CD4-positive, CD25-positive, alpha-beta regulatory T cell (primary cell): ENCODE data around the gene SUCLG2. TPM values are rescaled to one million over a fixed set of nuclear protein-coding genes. Genes with fewer than 3 reads are reported as not detected.

ENCODE experiments used
- ATAC-seq, 2 donors: fragments of 150-1000 bp; cut with Tn5 transposase; one replicate each; pipeline ENCODE4 v1.10.0; 2021; ENCODE audit warnings: low read depth in 2 of 2, moderate number of reproducible peaks in 2 of 2, moderate library complexity in 1 of 2
- DNase-seq, 3 donors: peaks; one replicate each; pipeline versions ENCODE4 v3.0.0 to v3.0.0-alpha.2; 2012 to 2022; ENCODE audit warnings: mixed read lengths in 1 of 3
- H3K27ac ChIP-seq: one replicate; pipeline ENCODE4 v1.7.0; 2013; ENCODE audit warnings: mild to moderate bottlenecking, low read length; ENCODE audit not compliant: insufficient read depth, poor library complexity, severe bottlenecking
- H3K27me3 ChIP-seq: one replicate; pipeline ENCODE4 v1.7.0; 2013; ENCODE audit warnings: low read length; ENCODE audit not compliant: control insufficient read depth, insufficient read depth
- H3K36me3 ChIP-seq: one replicate; pipeline ENCODE4 v1.7.0; 2013; ENCODE audit warnings: mild to moderate bottlenecking, low read length, moderate library complexity; ENCODE audit not compliant: control insufficient read depth, insufficient read depth
- H3K4me1 ChIP-seq: 2 replicates; pipeline ENCODE4 v1.7.0; 2013; ENCODE audit warnings: mild to moderate bottlenecking, low read length; ENCODE audit not compliant: insufficient read depth, control insufficient read depth, poor library complexity, severe bottlenecking
- H3K4me3 ChIP-seq: one replicate; pipeline ENCODE4 v1.7.0; 2013; ENCODE audit warnings: low read depth, mild to moderate bottlenecking, low read length, moderate library complexity
- H3K9me3 ChIP-seq, 2 experiments: 1 replicate in 1 of 2; 2 replicates in 1 of 2; pipeline ENCODE4 v1.7.0; 2013; ENCODE audit warnings: low read length in 2 of 2, mild to moderate bottlenecking in 1 of 2, moderate library complexity in 1 of 2; ENCODE audit not compliant: control insufficient read depth in 2 of 2
- H3K27ac Mint-ChIP-seq, 3 donors: one replicate each; pipeline ENCODE4 v1.8.0; 2020 to 2022; ENCODE audit warnings: mild to moderate bottlenecking in 3 of 3, mixed read lengths in 3 of 3, moderate library complexity in 2 of 3
- H3K27me3 Mint-ChIP-seq: one replicate; pipeline ENCODE4 v1.8.0; 2022; ENCODE audit warnings: mild to moderate bottlenecking, mixed read lengths
- H3K36me3 Mint-ChIP-seq: one replicate; pipeline ENCODE4 v1.8.0; 2020; ENCODE audit warnings: mixed read lengths
- H3K4me1 Mint-ChIP-seq, 4 donors: one replicate each; pipeline ENCODE4 v1.8.0; 2020 to 2022; ENCODE audit warnings: mixed read lengths in 4 of 4, mild to moderate bottlenecking in 1 of 4
- H3K4me3 Mint-ChIP-seq, 4 donors: one replicate each; pipeline ENCODE4 v1.8.0; 2020 to 2022; ENCODE audit warnings: mild to moderate bottlenecking in 4 of 4, mixed read lengths in 4 of 4, moderate library complexity in 3 of 4
- H3K9me3 Mint-ChIP-seq, 7 donors: one replicate each; pipeline ENCODE4 v1.8.0; 2020 to 2022; ENCODE audit warnings: mixed read lengths in 7 of 7, mild to moderate bottlenecking in 3 of 7, moderate library complexity in 2 of 7
- polyA plus RNA-seq, 4 donors: library from polyadenylated mRNA; unstranded; fragments of 300-500 nt; fragmentation: Illumina TruSeq; gene quantifications; one replicate each; pipeline ENCODE4 v1.2.3, GENCODE V29; 2021
- total RNA-seq: library from RNA; stranded (reverse); gene quantifications from one replicate; pipeline ENCODE4 v1.2.3, GENCODE V29; 2022

Gene SUCLG2
- total and polyA plus RNA-seq, 5 donors from 2014 or later: 53.6 to 75.0 (median 67.6) TPM

GRCh38 chr3:67657192-67657591, 2.8 kb upstream of the SUCLG2 start:
- H3K27ac Mint-ChIP-seq: no peak overlapping the region
- Histone ChIP-seq H3K36me3 (no peaks in the 10 kb centered on the region), H3K4me3 (no peak overlapping the region), H3K27ac (no peak overlapping the region), H3K4me1 (peaks cover 32% of the 10 kb centered on the region), H3K9me3 (no peaks in the 10 kb centered on the region), H3K27me3 (no peaks in the 10 kb centered on the region)
- peak overlapping the region in 2 of 4 donors; percentile 7 to 89 for H3K4me3 Mint-ChIP-seq
- H3K27me3 Mint-ChIP-seq: peaks cover 6% of the 10 kb centered on the region
- no peaks in the 10 kb centered on the region for H3K9me3 Mint-ChIP-seq
- DNase-seq (no peak), ATAC-seq (no peak)
- H3K36me3 Mint-ChIP-seq: peaks cover 1% of the 10 kb centered on the region
- H3K4me1 Mint-ChIP-seq: peaks cover 24 to 63% (median 36%) of the 10 kb centered on the region in 4 donors

GRCh38 chr3:67656614-67657013, 2.2 kb upstream of the SUCLG2 start:
- H3K4me3 Mint-ChIP-seq: peak overlapping the region in 2 of 4 donors; percentile 89 to 96
- H3K27ac ChIP-seq: peak overlapping the region; percentile 83

GRCh38 chr3:67655364-67656121, 1.1 kb upstream of the SUCLG2 start:
- peaks cover under 1% of the 10 kb centered on the region for H3K36me3 ChIP-seq
- Mint-ChIP-seq H3K4me1 (peaks cover 32 to 69% (median 46%) of the 10 kb centered on the region in 4 donors), H3K9me3 (no peaks in the 10 kb centered on the region), H3K27me3 (peaks cover 6% of the 10 kb centered on the region), H3K4me3 (peak overlapping the region; percentile 89 to 96 (median 90)), H3K36me3 (peaks cover 5% of the 10 kb centered on the region), H3K27ac (peak overlapping the region; percentile 91 to 95 (median 93))
- ATAC-seq (peak; percentile 38 to 45), DNase-seq (peak; percentile 55 to 84 (median 76))
- peak overlapping the region; percentile 83 for H3K4me3 ChIP-seq
- H3K9me3 ChIP-seq: no peaks in the 10 kb centered on the region
- peak overlapping the region; percentile 83 for H3K27ac ChIP-seq
- H3K4me1 ChIP-seq: peaks cover 41% of the 10 kb centered on the region
- H3K27me3 ChIP-seq: no peaks in the 10 kb centered on the region

More at GRCh38 chr3:67656614-67657013, 2.2 kb upstream of the SUCLG2 start:
- Mint-ChIP-seq H3K27ac (peak overlapping the region in 2 of 3 donors; percentile 91 to 95), H3K27me3 (peaks cover 6% of the 10 kb centered on the region), H3K9me3 (no peaks in the 10 kb centered on the region), H3K36me3 (peaks cover 5% of the 10 kb centered on the region), H3K4me1 (peaks cover 29 to 64% (median 42%) of the 10 kb centered on the region in 4 donors)
- Histone ChIP-seq H3K36me3 (no peaks in the 10 kb centered on the region), H3K27me3 (no peaks in the 10 kb centered on the region), H3K9me3 (no peaks in the 10 kb centered on the region), H3K4me1 (peaks cover 37% of the 10 kb centered on the region), H3K4me3 (no peak overlapping the region)
- ATAC-seq (no peak), DNase-seq (no peak)

DNA sequence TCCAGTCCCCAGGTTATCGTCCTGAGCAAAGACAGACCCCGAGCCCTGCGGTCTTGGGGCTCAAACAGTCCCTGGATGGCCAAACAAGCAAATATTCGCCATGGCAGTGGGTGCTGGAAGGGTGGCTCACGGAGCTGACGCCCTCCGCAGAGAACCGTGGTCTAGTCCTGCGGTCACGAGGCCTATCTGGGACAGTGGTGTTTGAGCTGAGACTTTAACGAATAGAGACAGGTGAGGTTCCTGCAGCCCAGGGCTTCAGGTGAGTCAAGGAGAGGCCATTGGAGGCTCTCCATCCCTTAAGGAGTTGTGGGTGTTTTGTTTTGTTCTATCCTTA, 399 bp upstream of the SUCLG2 start:
- Mint-ChIP-seq H3K9me3 (no peaks in the 10 kb centered on the region), H3K4me1 (peaks cover 32 to 76% (median 51%) of the 10 kb centered on the region in 4 donors), H3K27me3 (peaks cover 6% of the 10 kb centered on the region), H3K4me3 (peak overlapping the region; percentile 89 to 96 (median 90)), H3K36me3 (peaks cover 5% of the 10 kb centered on the region), H3K27ac (peak overlapping the region; percentile 91 to 95 (median 93))
- peaks cover 46% of the 10 kb centered on the region for H3K4me1 ChIP-seq
- peaks cover 5% of the 10 kb centered on the region for H3K36me3 ChIP-seq
- H3K9me3 ChIP-seq: no peaks in the 10 kb centered on the region
- DNase-seq (peak in 2 of 3 donors; percentile 11 to 38), ATAC-seq (peak in 1 of 2 donors; percentile 2)
- peak overlapping the region; percentile 83 for H3K27ac ChIP-seq
- H3K4me3 ChIP-seq: peak overlapping the region; percentile 83
- no peaks in the 10 kb centered on the region for H3K27me3 ChIP-seq

GRCh38 chr3:67653425-67654098, 850 bp downstream of the SUCLG2 start:
- H3K36me3 Mint-ChIP-seq: peaks cover 8% of the 10 kb centered on the region
- peaks cover 37 to 76% (median 60%) of the 10 kb centered on the region in 4 donors for H3K4me1 Mint-ChIP-seq
- no peaks in the 10 kb centered on the region for H3K27me3 ChIP-seq
- H3K27ac ChIP-seq: peak overlapping the region; percentile 83
- peaks cover 46% of the 10 kb centered on the region for H3K4me1 ChIP-seq
- H3K27ac Mint-ChIP-seq: peak overlapping the region; percentile 73 to 91 (median 88)
- no peak for DNase-seq
- H3K4me3 Mint-ChIP-seq: peak overlapping the region; percentile 85 to 91 (median 90)
- peaks cover 6% of the 10 kb centered on the region for H3K27me3 Mint-ChIP-seq
- no peaks in the 10 kb centered on the region for H3K9me3 ChIP-seq
- peaks cover 8% of the 10 kb centered on the region for H3K36me3 ChIP-seq
- no peaks in the 10 kb centered on the region for H3K9me3 Mint-ChIP-seq
- H3K4me3 ChIP-seq: peak overlapping the region; percentile 95
- ATAC-seq: peak in 1 of 2 donors; percentile 0

GRCh38 chr3:67650084-67650483, 4.3 kb downstream of the SUCLG2 start:
- Histone ChIP-seq H3K36me3 (peaks cover 21% of the 10 kb centered on the region), H3K27me3 (no peaks in the 10 kb centered on the region), H3K4me3 (no peak overlapping the region), H3K9me3 (no peaks in the 10 kb centered on the region), H3K4me1 (peaks cover 40% of the 10 kb centered on the region), H3K27ac (no peak overlapping the region)
- peaks cover 28% of the 10 kb centered on the region for H3K36me3 Mint-ChIP-seq
- H3K27me3 Mint-ChIP-seq: no peaks in the 10 kb centered on the region
- peak overlapping the region; percentile 3 to 89 (median 18) for H3K4me3 Mint-ChIP-seq
- peak overlapping the region in 1 of 3 donors; percentile 61 for H3K27ac Mint-ChIP-seq
- peaks cover 0 to 1% (median 0%) of the 10 kb centered on the region in 7 donors for H3K9me3 Mint-ChIP-seq
- H3K4me1 Mint-ChIP-seq: peaks cover 41 to 75% (median 66%) of the 10 kb centered on the region in 4 donors
- DNase-seq: no peak
- no peak for ATAC-seq

- Histone ChIP-seq H3K27ac (no peak overlapping the region), H3K4me1 (peaks cover 36% of the 10 kb centered on the region), H3K27me3 (no peaks in the 10 kb centered on the region), H3K36me3 (peaks cover 21% of the 10 kb centered on the region), H3K9me3 (no peaks in the 10 kb centered on the region), H3K4me3 (no peak overlapping the region)
- peak overlapping the region; percentile 3 to 89 (median 50) for H3K4me3 Mint-ChIP-seq
- H3K27ac Mint-ChIP-seq: peak overlapping the region in 1 of 3 donors; percentile 61
- DNase-seq: no peak
- H3K9me3 Mint-ChIP-seq: peaks cover 0 to 1% (median 0%) of the 10 kb centered on the region in 7 donors
- H3K4me1 Mint-ChIP-seq: peaks cover 44 to 76% (median 66%) of the 10 kb centered on the region in 4 donors
- H3K27me3 Mint-ChIP-seq: no peaks in the 10 kb centered on the region
- ATAC-seq: no peak
- peaks cover 32% of the 10 kb centered on the region for H3K36me3 Mint-ChIP-seq
Measured at GRCh38 chr3:67649681-67650080, 4.7 kb downstream of the SUCLG2 start.
